GM21529 (cell line): ENCODE measurements around the gene RHBG.
"Not testable (repeated sequence)": the region's sequence is repeated elsewhere in the genome, so short reads cannot be mapped to it uniquely, and the experiment has no call there.

ENCODE experiments used
- ATAC-seq: cut with Tn5 transposase; IDR thresholded peaks from one replicate; pipeline ENCODE4 v1.9.1; 2021; ENCODE audit not compliant: unreplicated experiment

Gene RHBG

DNA sequence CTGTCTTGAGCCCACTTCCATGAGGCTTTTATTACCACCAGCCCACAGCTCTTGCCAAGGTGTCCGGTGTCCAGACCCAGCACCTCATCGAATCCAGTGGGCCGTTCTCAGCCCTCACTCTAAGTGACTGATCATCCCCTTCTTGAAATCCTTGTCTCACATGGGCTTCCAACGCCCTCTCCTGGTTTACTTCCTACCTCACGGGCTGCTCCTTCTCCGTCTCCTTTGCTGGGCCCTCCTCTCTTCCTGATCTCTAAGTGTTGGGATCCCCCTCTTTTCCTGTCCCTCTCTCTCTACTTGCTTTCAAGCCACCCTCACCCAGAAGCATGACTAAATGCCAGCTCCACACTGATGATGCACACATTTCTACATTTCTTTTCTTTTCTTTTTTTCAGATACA, 9.0 kb upstream of the RHBG start:
- ATAC-seq, result no peak

DNA sequence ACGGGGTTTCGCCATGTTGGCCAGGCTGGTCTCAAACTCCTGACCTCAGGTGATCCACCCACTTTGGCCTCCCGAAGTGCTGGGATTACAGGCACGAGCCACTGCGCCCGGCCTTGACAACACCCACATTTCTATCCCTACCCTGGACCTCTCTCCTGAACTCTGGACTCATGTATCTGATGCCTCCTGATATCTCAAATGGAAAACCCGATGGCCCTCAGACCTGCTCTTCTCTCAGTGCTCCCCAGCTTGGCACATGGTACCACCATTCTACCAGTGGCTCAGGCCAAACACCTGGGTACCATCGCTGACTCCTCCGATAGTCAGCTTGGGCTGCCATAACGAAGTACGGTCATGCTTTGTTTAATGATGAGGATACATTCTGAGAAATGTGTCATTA, 8.5 kb upstream of the RHBG start:
- ATAC-seq, result no peak

DNA sequence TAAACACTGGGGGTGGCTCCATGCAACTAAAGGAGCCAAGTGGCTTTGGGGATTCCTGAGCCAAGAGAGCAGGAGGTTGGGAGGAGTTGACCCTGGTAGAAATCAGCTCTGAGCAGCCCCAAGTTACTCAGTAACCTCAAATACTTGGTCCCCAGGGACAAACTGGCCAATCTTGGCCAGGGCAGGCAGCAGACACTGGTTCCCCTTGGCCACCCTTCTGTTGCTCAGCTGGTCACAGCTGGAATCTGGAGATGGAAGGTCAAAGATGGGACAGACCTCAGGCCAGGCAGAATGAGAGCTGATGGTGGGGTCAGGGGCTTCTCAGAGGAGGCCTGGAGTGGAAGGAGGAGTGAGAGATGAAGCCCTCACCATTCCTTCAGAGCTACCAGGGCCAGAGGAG, 3.3 kb upstream of the RHBG start:
- ATAC-seq, result no peak

DNA sequence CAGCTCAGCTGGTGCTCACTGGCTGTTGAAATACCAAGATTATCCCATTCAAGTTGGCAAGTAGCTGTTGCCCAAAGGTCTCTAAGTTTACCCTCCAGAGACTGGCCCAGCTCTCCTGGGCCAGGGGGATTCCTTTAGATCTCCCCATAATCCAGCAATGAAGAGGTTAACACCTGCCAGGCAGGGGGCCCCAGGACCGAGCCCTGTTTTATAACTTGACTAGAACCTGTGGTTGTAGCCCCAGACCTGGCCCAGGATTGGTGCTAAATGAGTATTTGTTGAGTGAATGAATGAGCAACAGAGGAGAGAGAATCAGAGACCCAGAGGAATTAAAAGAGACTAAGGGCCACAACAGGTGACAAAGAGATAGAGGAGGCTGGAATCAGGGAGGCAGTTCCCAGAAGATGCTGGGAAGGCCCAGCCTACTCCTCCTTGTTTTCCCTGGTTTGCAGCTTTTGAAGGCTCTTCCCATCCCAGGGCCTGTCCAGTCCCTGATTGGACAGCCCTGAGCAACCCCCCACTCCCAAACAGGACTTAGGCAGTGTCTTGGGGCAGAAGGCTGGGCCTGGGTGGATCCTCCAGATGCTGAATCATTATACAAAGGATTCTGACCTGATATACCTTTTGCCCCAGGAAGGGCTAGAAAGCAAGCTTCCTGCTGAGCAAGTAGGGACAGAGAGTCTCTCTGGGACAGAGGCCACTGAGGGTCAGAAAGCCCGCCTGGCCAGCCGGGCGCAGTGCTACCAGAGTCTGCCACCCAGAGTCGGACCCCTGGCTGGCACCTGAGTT, 2.4 kb upstream of the RHBG start:
- ATAC-seq, result no peak

DNA sequence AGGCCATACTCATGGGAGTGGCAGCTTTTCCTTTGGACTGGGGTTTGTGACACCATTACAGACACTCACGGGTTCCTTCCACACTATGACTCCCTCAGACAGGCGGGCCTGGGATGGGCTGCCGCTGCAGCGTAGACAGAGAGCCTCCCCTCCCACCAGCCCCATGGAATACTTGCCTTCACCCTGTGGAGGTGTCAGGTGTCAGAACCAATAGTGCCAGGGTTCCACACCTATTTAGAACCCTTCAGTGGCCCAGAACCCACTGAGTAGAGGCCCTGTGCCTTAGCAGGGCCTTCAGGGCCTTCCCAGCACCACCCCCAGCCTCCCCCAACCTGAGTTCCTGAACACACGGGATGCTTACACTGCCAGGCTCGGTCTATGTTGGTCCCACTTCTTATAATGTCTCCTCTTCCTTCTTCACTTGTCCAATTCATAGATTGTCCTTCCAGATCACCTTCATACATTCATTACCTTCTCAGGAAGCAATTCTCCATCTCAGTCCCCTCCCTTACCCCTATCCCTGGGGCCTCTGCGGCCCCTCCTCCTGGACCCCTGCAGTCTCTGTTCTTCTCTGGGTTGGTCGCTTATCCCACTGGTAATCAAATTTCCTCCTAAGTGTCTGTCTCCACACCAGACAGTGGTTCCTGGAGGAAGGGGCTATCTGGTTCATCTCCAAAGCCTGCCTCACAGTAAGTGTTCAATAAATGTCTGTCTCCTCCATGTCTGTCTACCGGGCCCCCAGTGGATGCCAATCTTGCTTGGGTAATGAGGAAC, 1.4 kb upstream of the RHBG start:
- ATAC-seq, result no peak

DNA sequence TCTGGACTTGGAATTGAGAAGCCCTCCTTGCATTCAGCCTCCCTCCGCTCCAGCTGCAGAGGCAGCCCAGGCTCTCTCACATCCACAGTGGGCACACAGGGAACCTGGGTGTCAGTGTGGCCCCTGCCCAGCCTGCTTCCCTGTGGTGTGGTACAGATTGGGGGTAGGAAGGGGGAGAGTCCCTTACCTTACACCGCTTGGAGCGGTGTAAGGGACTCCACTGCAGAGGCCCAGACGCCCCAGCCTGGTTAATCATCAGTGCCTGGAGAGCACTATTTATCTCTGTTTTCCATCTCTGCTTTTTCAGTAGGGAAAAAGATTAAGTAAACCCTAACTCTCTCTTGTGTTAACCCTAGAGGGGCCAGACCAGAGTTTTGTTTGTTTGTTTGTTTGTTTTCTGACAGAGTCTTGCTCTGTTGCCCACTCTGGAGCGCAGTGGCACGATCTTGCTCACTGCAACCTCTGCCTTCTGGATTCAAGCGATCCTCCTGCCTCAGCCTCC, 803 bp upstream of the RHBG start:
- ATAC-seq, result no peak

DNA sequence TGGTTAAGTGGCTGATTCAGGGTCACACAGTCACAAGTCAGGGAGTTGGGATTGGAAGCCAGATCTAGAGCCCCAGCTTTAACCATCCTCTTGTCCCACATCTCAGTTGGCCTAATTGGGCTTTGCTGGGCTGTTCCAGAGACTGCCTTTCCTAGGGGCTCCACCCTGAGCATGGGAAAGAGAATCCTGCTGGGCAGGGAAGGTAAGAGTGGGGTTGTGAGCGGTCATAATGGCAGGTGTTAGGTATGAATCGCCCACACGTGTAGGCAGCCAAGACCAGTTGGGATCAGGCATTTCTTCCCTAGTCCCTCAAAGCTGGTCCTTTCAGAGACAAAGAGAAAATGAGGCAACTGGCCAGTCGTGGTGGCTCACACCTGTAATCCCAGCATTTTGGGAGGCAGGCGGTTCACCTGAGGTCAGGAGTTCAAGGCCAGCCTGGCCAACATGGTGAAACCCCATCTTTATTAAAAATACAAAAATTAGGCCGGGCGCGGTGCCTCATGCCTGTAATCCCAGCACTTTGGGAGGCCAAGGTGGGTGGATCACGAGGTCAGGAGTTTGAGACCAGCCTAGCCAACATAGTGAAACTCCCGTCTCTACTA, 775 bp downstream of the RHBG start:
- not testable (repeated sequence) for ATAC-seq

DNA sequence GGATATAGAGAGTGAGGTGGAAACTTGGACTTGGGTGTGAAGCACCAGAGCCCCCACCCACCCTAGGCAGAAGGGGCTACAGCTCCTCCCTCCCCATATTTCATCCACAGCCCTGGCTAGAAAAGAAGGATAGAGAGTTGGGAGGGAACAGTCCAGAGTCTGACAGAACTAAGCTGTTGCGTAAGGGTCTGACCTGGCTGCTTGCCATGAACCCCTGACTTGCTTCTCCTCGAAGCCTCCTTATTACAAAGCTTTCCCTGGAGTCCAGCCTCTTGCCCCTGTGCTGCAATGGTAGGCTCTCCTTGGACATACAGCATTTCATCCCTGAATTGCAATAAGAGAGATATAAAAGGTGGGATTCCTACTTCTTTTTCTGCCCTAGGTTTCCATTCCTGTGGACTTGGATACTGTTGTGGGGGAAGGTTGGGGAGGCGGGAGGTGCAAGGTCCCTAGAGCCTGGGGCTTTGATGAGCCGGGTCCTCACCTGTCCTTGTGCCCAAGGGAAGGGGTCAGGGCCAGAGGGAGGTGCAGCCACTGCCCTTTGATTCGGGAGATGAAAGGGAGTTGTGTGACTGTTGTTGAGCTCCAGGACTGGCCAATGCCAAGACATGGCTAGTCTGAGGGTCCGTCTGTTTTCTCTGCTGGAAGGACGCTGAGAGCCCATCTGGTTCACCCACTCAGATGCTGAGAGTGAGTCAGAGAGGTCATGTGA, 2.7 kb downstream of the RHBG start:
- no peak for ATAC-seq

DNA sequence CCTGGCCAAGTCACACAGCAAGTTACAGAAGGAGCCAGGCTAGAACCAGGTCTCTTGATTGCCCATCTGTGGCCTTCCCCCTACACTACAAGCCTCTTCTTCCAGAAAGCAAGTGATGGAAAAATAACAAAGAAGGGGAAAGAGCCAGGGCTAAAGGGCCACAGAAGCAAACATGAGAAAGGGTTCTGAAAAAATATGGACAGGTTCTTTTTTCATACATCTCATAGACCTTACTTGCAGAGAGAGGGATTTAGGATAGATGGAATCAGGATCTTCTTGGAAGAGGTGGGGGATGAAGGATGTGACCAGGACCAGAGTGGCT, 3.2 kb downstream of the RHBG start:
- no peak for ATAC-seq

DNA sequence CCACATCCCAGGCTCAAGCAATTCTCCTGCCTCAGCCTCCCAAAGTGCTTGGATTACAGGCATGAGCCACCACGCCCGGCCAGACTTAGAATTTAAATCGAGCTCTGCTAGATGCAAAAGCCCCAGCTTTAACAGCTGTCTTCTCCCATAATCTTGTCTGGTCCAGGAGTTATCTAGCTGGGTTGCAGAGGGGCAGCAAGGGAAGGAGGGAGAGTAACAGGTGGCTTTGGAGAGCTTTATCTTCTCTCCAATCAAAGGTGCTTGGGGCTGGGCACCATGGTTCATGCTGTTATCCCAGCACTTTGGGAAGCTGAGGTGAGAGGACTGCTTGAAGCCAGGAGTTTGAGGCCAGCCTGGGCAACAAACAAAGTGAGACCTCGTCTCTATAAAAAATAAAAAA, 3.9 kb downstream of the RHBG start:
- no peak for ATAC-seq

DNA sequence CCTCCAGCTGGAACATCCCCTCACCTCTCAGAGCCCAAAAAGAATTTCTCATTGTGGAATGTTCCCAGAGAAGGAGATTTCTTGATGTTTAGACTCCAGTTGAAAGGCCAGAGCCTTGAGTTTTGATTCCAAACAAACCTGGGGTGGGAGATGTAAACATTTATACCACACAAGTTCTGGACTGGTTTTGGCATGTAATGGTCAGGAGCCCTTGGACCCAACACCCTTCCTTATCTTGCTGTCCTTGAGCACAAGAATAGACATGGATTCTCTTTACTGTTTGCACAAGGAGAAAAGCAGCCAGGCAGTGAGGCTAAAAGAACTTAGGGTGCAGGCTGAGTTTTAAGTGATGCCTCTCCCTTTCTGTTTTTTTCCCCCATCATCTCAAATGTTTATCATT, 4.5 kb downstream of the RHBG start:
- ATAC-seq, result no peak

DNA sequence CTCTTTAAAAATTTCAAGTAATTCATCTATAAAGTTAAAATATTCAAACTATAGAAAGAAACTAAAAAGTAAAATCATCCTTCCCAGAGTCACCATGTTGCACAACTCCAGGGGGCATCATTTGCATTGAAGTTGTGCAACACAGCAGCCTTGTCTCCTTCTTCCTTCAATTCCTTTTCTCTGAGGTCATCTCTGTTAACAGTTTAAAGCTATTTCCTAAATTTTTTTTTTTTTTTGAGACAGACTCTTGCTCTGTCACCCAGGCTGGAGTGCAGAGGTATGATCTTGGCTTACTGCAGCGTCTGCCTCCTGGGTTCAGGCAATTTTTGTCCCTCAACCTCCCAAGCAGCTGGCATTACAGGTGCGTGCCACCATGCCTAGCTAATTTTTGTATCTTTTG, 7.1 kb downstream of the RHBG start:
- no peak for ATAC-seq

DNA sequence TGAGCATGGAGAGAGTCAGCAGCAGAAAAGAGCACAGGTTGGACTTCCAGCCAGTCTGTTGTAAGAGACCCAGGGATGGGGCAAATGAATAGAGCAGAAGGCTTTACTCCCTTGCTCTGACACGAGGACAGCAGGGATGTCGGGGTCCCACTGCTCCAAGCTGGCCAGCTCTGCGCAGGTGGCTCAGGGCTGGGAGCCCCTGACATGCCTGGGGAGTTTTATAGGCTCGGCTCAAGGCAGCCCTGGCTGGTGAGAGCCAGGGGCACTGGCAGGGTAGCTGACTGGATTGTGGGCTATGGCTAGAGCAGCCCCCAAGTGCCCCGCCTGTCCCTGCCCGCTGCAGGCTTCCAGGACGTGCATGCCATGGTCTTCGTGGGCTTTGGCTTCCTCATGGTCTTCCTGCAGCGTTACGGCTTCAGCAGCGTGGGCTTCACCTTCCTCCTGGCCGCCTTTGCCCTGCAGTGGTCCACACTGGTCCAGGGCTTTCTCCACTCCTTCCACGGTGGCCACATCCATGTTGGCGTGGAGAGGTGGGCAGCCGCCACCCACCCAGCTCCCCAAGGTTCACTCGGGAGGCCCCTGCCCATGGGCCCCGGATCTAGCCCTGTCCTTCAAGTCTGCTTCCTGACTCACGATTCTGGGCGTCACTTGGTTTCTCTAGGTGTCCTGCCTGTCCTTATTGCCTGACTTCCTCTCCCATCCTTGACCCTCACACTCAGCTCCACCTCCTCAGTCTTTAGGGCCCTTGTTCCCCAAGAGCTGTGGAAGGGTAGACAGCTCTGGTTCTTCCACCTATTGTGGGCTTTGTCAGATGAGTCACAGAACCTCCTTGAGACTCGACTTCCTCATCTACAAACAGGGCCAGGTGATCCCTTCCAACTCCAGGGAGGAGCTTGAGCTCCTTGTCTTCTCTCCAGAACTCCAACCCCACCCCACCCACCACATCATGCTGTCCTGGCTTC, 8.2 kb downstream of the RHBG start:
- ATAC-seq, result no peak

DNA sequence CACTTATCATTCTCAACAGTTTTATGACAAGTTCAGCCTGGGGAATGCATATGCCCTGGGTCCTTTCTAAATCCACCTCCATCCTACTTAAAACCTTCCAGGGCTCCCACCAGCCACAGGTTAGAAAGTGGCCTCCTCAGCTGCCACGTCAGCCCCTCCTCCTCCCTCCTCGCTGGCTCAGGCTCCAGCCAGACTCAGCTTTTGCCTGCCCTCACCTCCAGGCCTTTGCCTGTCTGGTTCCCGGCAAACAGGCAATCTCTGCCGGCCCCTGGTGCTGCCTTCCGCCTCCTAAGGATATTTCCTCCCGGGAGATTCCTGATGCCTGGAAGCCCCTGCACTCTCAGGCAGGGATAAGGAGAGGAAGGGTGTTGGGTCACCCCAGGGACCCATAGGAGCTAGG, 9.5 kb downstream of the RHBG start:
- no peak for ATAC-seq

DNA sequence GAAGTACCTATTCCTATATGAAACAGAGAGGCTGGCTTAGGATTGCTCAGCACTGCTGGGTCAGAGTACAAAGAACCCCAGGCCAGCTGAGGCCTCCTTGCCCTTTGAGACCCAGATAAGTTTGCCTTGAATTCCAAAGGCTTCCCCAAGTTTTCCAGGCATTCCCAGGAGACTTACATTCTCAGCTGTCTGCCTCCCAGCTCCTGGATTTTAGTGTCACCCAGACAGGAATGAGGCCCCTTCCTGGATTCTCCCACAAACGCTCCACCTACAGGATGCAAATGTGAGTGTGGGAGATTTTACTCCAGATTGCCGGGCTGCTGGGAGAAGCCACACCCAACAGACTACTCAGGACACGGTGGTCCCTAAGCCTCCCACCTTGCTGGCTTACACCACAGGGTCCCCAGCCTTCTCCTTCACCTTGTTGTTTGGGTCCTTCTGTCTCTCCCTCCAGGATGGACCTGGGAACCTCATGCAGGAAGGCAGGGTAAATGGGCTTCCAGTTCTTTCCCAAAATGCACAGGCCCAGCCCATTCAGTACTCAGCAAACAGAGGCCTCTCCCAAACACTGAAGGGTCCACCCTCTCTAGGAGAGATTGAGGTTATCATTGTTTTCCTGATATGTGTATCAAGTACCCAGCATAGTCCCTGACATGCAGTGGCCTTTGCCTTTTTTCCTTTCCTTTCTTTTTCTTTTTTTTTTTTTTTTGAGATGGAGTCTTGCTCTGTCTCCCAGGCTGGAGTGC, 10.6 kb downstream of the RHBG start:
- no peak for ATAC-seq

DNA sequence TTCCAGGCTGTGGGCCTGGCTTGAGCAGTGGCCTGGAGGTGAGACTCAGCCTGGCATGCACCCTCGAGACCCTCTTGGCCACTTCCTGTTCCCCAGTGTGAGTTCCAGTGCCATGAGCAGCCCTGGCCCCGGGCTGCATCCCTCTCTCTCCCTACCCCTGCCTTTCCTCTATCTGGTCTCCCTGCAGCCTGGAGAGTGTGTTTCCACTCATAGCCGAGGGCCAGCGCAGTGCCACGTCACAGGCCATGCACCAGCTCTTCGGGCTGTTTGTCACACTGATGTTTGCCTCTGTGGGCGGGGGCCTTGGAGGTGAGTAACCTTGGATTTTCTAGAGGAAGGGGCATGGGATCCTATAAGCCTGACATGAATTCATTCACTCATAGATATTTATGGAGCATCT, 13.6 kb downstream of the RHBG start:
- ATAC-seq, result no peak

DNA sequence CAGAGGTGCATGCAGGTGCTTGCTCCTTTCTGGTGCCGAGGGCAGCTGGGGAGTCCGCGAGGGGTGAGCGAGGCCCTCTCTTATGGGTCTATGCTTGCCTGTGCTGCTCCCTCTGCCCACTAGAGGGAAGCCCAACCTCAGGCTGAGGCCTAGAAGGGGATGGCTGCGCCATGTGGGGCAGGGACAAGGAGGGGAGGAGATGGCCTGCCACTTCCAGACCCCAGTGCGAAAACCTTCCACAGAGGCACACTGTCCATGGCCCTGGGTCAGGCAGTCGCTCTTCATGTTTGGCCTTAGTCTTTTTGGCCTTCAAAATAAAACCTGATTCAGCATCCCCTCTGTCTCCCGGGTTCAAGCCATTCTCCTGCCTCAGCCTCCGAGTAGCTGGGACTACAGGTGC, 14.0 kb downstream of the RHBG start:
- peak; percentile 67 for ATAC-seq

DNA sequence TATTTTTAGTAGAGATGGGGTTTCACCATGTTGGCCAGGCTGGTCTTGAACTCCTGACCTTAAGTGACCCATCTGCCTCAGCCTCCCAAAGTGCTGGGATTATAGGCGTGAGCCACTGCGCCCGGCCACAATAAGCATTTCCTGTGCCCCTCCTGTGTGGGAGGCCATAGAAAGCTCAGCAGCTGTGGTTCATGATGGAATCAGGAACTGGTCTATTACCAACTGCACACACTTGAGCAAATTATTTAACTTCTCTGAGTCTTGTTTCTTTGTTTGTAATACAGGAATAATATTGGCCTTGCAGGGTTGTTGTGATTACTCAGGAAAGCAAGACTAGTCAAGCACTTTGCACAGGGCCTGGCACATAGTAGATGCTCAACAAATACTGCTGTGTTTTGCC, 15.0 kb downstream of the RHBG start:
- no peak for ATAC-seq

DNA sequence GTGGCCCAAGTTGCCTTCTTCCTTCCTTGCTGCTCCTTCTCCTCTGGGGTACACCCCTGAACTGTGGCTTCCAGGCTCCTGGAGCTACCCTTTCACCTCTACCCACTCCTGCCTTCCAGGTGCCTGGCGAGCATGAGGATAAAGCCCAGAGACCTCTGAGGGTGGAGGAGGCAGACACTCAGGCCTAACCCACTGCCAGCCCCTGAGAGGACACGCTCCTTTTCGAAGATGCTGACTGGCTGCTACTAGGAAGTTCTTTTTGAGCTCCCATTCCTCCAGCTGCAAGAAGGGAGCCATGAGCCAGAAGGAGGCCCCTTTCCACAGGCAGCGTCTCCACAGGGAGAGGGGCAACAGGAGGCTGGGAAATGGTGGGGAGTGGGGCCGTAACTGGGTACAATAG, 15.6 kb downstream of the RHBG start:
- ATAC-seq, result no peak

DNA sequence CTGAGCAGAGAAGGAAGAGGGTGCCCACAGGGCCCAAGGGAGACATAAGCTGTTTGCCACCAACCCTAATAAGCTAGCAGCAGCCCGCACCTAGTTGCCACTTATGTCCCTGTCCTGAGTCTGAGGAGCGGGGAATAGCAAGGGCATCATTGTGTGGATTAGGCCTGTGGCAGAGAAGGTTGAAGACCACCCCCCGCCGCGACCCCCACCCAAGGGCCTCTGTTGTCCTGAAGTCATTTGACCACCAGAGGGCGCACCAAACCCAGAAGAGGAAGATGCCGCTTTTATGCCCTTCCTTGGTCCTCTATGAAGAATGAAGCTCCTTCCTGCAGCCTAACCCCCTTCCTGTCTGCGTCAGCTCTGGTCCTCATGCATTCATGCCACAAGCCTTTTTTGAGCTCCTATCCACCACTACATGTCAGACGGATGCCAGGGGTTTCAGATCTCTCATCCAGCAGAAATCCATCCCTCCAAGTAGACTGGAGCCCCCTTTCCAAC, 16.6 kb downstream of the RHBG start:
- ATAC-seq, result no peak
